B cell (primary cell): Measurements from ENCODE around the gene TADA2A.

Experiments used
- EZH2 ChIP-seq: IDR thresholded peaks from 2 replicates; pipeline ENCODE4 v1.6.1; 2012; ENCODE audit warnings: borderline replicate concordance, low read depth, mild to moderate bottlenecking, moderate library complexity, low read length; ENCODE audit not compliant: insufficient read depth, poor library complexity, severe bottlenecking
- TF ChIP-seq, protein P1 (sequence below): fragments of 200-600 bp; IDR thresholded peaks from one replicate; pipeline ENCODE4 v1.8.0; 2022; ENCODE audit warnings: antibody characterized with exemption, mild to moderate bottlenecking

DNA sequence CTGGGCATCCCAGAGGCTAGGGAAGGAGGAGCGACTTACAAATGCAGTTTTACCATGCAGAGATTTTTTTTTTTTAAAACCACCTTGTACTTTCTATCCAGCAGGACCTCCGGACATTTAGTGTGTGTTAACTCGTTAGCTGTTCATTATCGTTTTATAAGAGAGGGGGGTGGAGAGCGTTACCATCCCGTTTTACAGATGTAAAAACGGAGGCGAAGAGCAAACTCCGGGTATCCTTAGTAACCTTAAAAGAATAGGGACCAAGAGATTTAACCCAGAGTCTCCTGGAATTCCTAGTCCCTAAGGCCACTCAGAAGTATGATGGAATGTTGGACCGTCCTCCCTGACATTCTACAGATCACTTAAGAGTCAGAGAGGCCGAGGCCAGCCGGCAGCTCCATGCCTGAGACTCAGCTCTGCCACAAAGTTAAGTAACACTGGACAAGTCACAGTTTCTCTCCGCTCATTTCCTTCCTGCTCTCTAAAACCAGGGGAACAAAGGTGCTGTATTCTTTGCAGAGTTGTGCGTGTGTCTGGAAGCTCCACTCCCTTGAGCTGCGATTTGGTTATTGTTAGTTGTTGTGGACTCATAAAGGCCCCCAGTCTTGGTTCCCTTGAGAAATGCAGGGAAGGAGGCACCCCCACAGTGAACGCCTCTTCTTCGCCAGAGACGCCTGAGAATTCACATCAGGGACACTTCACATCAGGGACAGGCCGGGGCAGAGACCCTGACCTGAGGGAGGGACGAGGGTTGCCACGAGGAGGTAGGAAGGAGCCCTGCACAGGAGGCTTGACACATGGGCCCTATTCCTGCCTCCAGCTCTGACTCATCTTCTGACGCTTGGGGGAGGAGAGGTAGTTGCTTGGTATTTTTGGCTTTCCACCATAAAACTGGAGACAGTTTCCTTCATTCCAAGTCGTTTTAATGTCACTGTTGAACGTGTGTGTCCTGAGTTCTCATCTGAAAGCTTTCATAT lies 84.2 kb downstream of the TADA2A start:
- TF ChIP-seq, protein P1, sequence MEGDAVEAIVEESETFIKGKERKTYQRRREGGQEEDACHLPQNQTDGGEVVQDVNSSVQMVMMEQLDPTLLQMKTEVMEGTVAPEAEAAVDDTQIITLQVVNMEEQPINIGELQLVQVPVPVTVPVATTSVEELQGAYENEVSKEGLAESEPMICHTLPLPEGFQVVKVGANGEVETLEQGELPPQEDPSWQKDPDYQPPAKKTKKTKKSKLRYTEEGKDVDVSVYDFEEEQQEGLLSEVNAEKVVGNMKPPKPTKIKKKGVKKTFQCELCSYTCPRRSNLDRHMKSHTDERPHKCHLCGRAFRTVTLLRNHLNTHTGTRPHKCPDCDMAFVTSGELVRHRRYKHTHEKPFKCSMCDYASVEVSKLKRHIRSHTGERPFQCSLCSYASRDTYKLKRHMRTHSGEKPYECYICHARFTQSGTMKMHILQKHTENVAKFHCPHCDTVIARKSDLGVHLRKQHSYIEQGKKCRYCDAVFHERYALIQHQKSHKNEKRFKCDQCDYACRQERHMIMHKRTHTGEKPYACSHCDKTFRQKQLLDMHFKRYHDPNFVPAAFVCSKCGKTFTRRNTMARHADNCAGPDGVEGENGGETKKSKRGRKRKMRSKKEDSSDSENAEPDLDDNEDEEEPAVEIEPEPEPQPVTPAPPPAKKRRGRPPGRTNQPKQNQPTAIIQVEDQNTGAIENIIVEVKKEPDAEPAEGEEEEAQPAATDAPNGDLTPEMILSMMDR: no peak
- no peak for TF ChIP-seq EZH2
